GM23338 (cell line): ENCODE measurements around the gene USP36. TPM values are rescaled to one million over a fixed set of nuclear protein-coding genes. Genes with fewer than 3 reads are reported as not detected.

Experiments
- CREB1 ChIP-seq: fragments of 250-450 bp; sonication (Bioruptor Pico); IDR thresholded peaks from 2 replicates; pipeline ENCODE4 v1.5.0; 2020; ENCODE audit warnings: low read depth, mild to moderate bottlenecking, moderate library complexity
- NANOG ChIP-seq: IDR thresholded peaks from 2 replicates; pipeline ENCODE4 v1.6.1; 2016; ENCODE audit warnings: antibody characterized with exemption, borderline replicate concordance
- POLR2AphosphoS5 ChIP-seq: IDR thresholded peaks from 2 replicates; pipeline ENCODE4 v1.6.1; 2016; ENCODE audit warnings: antibody characterized with exemption, low read depth
- ZNF331 ChIP-seq: fragments of 250-450 bp; sonication (Bioruptor Pico); IDR thresholded peaks from 2 replicates; pipeline ENCODE4 v1.5.0; 2020; ENCODE audit warnings: low read depth, mild to moderate bottlenecking, moderate library complexity
- polyA plus RNA-seq: library from polyadenylated mRNA; unstranded; fragments of >200 nt; fragmentation: Nextera tagmentation; extraction: Ambion mirVana; gene quantifications from 2 replicates; pipeline ENCODE4 v1.2.1, GENCODE V29; 2016
- total RNA-seq: library from RNA; depleted of rRNA; stranded (reverse); fragments of >200 nt; shearing (Covaris generic); gene quantifications from 2 replicates; pipeline ENCODE4 v1.2.3, GENCODE V29; 2014
- TF ChIP-seq, protein P1 (sequence below): fragments of 250-450 bp; sonication (Bioruptor Pico); IDR thresholded peaks from 2 replicates; pipeline ENCODE4 v1.5.0; 2020; ENCODE audit warnings: mild to moderate bottlenecking, moderate library complexity
- TF ChIP-seq, protein P2 (sequence below), 2 experiments: fragments of 200-600 bp in 1 of 2; sonication (generic) in 1 of 2; conservative IDR thresholded peaks; 2 replicates each; pipeline versions ENCODE4 v1.5.1 to v1.6.1; 2016 to 2017; ENCODE audit warnings: antibody characterized with exemption in 2 of 2, low read depth in 2 of 2, mild to moderate bottlenecking in 2 of 2, moderate library complexity in 1 of 2

USP36 gene
- total and polyA plus RNA-seq, 2 experiments from 2014 or later = 36.2 to 55.5 TPM

DNA sequence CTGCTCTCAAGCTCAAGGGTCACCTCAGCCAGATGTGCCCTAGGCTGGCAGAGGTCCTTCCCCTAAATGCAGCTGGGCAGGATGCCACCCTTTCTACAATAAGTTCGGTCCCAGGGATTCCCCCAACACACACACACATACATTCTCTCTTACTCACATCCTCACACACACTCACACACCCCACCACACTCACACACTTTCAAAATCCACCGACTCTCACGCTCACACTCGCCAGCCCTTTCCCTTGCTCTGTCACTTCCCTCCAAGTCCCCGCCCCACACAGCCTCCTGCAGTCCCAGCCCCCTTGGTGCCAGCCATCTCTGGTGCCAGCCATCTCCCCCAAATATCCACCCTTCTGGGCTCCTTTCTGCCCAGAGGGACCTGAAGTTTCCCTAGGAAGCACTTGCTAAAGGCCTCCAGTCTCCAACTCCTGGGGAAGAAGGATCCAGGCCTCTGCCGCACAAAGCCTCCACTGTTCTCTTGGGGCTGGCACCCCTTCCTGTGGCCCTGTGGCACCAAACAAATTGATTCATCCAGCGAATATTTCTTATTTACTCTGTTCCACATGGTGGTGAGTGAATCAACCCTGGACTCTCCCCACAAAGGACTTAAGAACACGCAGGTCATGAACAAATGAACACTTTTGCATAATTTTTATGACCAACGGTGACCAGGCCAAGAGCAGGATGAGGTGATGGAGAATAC is 3.8 kb upstream of the USP36 start (continued):
- TF ChIP-seq, protein P1, sequence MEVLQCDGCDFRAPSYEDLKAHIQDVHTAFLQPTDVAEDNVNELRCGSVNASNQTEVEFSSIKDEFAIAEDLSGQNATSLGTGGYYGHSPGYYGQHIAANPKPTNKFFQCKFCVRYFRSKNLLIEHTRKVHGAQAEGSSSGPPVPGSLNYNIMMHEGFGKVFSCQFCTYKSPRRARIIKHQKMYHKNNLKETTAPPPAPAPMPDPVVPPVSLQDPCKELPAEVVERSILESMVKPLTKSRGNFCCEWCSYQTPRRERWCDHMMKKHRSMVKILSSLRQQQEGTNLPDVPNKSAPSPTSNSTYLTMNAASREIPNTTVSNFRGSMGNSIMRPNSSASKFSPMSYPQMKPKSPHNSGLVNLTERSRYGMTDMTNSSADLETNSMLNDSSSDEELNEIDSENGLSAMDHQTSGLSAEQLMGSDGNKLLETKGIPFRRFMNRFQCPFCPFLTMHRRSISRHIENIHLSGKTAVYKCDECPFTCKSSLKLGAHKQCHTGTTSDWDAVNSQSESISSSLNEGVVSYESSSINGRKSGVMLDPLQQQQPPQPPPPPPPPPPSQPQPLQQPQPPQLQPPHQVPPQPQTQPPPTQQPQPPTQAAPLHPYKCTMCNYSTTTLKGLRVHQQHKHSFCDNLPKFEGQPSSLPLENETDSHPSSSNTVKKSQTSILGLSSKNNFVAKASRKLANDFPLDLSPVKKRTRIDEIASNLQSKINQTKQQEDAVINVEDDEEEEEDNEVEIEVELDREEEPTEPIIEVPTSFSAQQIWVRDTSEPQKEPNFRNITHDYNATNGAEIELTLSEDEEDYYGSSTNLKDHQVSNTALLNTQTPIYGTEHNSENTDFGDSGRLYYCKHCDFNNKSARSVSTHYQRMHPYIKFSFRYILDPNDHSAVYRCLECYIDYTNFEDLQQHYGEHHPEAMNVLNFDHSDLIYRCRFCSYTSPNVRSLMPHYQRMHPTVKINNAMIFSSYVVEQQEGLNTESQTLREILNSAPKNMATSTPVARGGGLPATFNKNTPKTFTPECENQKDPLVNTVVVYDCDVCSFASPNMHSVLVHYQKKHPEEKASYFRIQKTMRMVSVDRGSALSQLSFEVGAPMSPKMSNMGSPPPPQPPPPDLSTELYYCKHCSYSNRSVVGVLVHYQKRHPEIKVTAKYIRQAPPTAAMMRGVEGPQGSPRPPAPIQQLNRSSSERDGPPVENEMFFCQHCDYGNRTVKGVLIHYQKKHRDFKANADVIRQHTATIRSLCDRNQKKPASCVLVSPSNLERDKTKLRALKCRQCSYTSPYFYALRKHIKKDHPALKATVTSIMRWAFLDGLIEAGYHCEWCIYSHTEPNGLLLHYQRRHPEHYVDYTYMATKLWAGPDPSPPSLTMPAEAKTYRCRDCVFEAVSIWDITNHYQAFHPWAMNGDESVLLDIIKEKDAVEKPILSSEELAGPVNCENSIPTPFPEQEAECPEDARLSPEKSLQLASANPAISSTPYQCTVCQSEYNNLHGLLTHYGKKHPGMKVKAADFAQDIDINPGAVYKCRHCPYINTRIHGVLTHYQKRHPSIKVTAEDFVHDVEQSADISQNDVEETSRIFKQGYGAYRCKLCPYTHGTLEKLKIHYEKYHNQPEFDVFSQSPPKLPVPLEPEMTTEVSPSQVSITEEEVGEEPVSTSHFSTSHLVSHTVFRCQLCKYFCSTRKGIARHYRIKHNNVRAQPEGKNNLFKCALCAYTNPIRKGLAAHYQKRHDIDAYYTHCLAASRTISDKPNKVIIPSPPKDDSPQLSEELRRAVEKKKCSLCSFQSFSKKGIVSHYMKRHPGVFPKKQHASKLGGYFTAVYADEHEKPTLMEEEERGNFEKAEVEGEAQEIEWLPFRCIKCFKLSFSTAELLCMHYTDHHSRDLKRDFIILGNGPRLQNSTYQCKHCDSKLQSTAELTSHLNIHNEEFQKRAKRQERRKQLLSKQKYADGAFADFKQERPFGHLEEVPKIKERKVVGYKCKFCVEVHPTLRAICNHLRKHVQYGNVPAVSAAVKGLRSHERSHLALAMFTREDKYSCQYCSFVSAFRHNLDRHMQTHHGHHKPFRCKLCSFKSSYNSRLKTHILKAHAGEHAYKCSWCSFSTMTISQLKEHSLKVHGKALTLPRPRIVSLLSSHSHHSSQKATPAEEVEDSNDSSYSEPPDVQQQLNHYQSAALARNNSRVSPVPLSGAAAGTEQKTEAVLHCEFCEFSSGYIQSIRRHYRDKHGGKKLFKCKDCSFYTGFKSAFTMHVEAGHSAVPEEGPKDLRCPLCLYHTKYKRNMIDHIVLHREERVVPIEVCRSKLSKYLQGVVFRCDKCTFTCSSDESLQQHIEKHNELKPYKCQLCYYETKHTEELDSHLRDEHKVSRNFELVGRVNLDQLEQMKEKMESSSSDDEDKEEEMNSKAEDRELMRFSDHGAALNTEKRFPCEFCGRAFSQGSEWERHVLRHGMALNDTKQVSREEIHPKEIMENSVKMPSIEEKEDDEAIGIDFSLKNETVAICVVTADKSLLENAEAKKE (CRISPR knock-in tag) = no peak
- no peak for TF ChIP-seq CREB1
- TF ChIP-seq ZNF331 (CRISPR knock-in tag) = no peak
- no peak for TF ChIP-seq NANOG
- TF ChIP-seq, protein P2, sequence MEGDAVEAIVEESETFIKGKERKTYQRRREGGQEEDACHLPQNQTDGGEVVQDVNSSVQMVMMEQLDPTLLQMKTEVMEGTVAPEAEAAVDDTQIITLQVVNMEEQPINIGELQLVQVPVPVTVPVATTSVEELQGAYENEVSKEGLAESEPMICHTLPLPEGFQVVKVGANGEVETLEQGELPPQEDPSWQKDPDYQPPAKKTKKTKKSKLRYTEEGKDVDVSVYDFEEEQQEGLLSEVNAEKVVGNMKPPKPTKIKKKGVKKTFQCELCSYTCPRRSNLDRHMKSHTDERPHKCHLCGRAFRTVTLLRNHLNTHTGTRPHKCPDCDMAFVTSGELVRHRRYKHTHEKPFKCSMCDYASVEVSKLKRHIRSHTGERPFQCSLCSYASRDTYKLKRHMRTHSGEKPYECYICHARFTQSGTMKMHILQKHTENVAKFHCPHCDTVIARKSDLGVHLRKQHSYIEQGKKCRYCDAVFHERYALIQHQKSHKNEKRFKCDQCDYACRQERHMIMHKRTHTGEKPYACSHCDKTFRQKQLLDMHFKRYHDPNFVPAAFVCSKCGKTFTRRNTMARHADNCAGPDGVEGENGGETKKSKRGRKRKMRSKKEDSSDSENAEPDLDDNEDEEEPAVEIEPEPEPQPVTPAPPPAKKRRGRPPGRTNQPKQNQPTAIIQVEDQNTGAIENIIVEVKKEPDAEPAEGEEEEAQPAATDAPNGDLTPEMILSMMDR (conservative IDR thresholded peaks at IDR 0.05; ENCODE audit: low read depth in 2 of 2) = no peak
- TF ChIP-seq POLR2AphosphoS5 = no peak
